Smooth muscle cell (in vitro differentiated cells): ENCODE results near the gene PI4K2A. TPM values are rescaled to one million over a fixed set of nuclear protein-coding genes. Genes with fewer than 3 reads are reported as not detected.

Source experiments
- DNase-seq: peaks from one replicate; lab custom pipeline; 2025; ENCODE audit not compliant: unreplicated experiment; lab: John Stamatoyannopoulos, UW
- H2AFZ ChIP-seq: fragments of 200-600 bp; sonication (generic); 2 replicates; pipeline ENCODE4 v1.6.0; 2016; ENCODE audit warnings: antibody characterized with exemption, low read depth, mild to moderate bottlenecking
- H3F3A ChIP-seq: fragments of 200-600 bp; sonication (generic); 2 replicates; pipeline ENCODE4 v1.6.0; 2017; ENCODE audit warnings: antibody characterized with exemption, low read depth
- H3K27ac ChIP-seq: fragments of 200-600 bp; sonication (generic); 2 replicates; pipeline ENCODE4 v1.5.1; 2016; ENCODE audit warnings: low read depth, mild to moderate bottlenecking
- H3K27me3 ChIP-seq: fragments of 200-600 bp; sonication (generic); 2 replicates; pipeline ENCODE4 v1.6.1; 2016; ENCODE audit warnings: low read depth, mild to moderate bottlenecking
- H3K36me3 ChIP-seq: fragments of 200-600 bp; sonication (generic); 2 replicates; pipeline ENCODE4 v1.5.1; 2016; ENCODE audit warnings: low read depth
- H3K4me1 ChIP-seq: fragments of 200-600 bp; sonication (generic); 2 replicates; pipeline ENCODE4 v1.5.1; 2016; ENCODE audit warnings: low read depth
- H3K4me2 ChIP-seq: fragments of 200-600 bp; sonication (generic); 2 replicates; pipeline ENCODE4 v1.6.0; 2016; ENCODE audit warnings: mild to moderate bottlenecking
- H3K4me3 ChIP-seq: fragments of 200-600 bp; sonication (generic); 2 replicates; pipeline ENCODE4 v1.5.1; 2016; ENCODE audit warnings: mild to moderate bottlenecking
- H3K79me2 ChIP-seq: fragments of 200-600 bp; sonication (generic); 2 replicates; pipeline ENCODE4 v1.6.0; 2016; ENCODE audit warnings: low read depth, mild to moderate bottlenecking
- H3K9ac ChIP-seq: fragments of 200-600 bp; sonication (generic); 2 replicates; pipeline ENCODE4 v1.6.0; 2016; ENCODE audit warnings: low read depth
- H3K9me3 ChIP-seq: fragments of 200-600 bp; sonication (generic); replicated peaks from 2 replicates; pipeline ENCODE4 v1.5.1; 2016; ENCODE audit warnings: low read depth
- H4K20me1 ChIP-seq: fragments of 200-600 bp; sonication (generic); 2 replicates; pipeline ENCODE4 v1.6.0; 2016; ENCODE audit warnings: low read depth
- WGBS: methylation state at CpG from one replicate; pipeline ENCODE4 v1.1.7; 2016; ENCODE audit warnings: low lambda C conversion rate; 5-methylcytosine and 5-hydroxymethylcytosine counted together
- polyA plus RNA-seq: library from polyadenylated mRNA; unstranded; fragments of >200 nt; fragmentation: Nextera tagmentation; extraction: Ambion mirVana; gene quantifications from 2 replicates; pipeline ENCODE4 v1.2.1, GENCODE V29; 2016
- total RNA-seq: library from RNA; depleted of rRNA; stranded (reverse); fragments of >200 nt; gene quantifications from 2 replicates; pipeline ENCODE4 v1.2.3, GENCODE V29; 2014
- TF ChIP-seq, protein P1 (sequence below): fragments of 200-600 bp; sonication (generic); IDR thresholded peaks from 2 replicates; pipeline ENCODE4 v1.5.1; 2017; ENCODE audit warnings: borderline replicate concordance, mild to moderate bottlenecking, antibody characterized with exemption; ENCODE audit not compliant: insufficient read depth, poor library complexity, severe bottlenecking

Gene PI4K2A
- 20.8 and 23.4 TPM in 2 replicates for total RNA-seq
- polyA plus RNA-seq, result 20.4 and 21.0 TPM in 2 replicates

DNA sequence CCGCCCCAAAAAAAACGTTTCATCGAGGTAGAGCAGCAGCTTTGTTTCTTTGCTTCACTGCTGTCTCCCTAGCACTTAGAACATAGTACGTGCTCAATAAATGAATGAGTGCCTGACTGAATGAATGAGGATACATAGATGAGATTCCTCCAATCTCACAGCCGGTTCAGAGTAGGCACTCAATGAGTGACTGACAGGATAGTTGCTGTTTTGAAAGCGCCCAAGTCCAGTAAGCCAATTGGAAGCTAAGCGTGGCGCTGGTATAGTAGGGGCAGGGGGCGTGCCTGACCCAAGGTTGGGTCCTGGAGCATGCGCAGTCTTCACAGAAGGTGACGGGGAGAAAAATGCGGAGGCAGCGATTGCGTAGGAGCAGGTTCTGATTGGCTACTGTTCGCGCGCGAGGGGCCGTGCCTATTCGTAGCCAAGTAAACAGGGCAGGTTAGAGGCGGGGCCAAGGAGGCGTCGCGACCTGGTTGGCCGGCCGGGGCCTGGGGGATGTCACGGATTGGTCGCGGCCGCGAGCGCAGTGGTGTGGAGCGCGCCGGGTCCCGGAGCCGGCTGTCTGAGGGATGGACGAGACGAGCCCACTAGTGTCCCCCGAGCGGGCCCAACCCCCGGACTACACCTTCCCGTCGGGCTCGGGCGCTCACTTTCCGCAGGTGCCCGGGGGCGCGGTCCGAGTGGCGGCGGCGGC, at the start of gene PI4K2A:
TSS of gene PI4K2A (plus strand) at position 498 of the 694 bp plus-strand sequence. CDS start at position 570, 72 bp downstream.
- Histone ChIP-seq H3K4me2 (peak within 1 kb of the TSS; percentile 99), H4K20me1 (peaks cover 19% of the 10 kb centered on the region), H3K4me3 (peak within 1 kb of the TSS; percentile 98), H3K27ac (peak within 1 kb of the TSS; percentile 87), H3K27me3 (no peaks in the 10 kb centered on the region), H3K36me3 (no peaks in the 10 kb centered on the region), H3K79me2 (peaks cover 42% of the 10 kb centered on the region), H3K4me1 (peaks cover 11% of the 10 kb centered on the region), H3K9ac (peak within 1 kb of the TSS; percentile 93), H3F3A (peaks cover 3% of the 10 kb centered on the region), H2AFZ (peak within 1 kb of the TSS; percentile 41), H3K9me3 (no peaks in the 10 kb centered on the region)
- 3% methylated on average over 52 of the region's 54 CpGs for WGBS
- DNase-seq, result peak; percentile 95
- TF ChIP-seq, protein P1, sequence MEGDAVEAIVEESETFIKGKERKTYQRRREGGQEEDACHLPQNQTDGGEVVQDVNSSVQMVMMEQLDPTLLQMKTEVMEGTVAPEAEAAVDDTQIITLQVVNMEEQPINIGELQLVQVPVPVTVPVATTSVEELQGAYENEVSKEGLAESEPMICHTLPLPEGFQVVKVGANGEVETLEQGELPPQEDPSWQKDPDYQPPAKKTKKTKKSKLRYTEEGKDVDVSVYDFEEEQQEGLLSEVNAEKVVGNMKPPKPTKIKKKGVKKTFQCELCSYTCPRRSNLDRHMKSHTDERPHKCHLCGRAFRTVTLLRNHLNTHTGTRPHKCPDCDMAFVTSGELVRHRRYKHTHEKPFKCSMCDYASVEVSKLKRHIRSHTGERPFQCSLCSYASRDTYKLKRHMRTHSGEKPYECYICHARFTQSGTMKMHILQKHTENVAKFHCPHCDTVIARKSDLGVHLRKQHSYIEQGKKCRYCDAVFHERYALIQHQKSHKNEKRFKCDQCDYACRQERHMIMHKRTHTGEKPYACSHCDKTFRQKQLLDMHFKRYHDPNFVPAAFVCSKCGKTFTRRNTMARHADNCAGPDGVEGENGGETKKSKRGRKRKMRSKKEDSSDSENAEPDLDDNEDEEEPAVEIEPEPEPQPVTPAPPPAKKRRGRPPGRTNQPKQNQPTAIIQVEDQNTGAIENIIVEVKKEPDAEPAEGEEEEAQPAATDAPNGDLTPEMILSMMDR, result no peak

DNA sequence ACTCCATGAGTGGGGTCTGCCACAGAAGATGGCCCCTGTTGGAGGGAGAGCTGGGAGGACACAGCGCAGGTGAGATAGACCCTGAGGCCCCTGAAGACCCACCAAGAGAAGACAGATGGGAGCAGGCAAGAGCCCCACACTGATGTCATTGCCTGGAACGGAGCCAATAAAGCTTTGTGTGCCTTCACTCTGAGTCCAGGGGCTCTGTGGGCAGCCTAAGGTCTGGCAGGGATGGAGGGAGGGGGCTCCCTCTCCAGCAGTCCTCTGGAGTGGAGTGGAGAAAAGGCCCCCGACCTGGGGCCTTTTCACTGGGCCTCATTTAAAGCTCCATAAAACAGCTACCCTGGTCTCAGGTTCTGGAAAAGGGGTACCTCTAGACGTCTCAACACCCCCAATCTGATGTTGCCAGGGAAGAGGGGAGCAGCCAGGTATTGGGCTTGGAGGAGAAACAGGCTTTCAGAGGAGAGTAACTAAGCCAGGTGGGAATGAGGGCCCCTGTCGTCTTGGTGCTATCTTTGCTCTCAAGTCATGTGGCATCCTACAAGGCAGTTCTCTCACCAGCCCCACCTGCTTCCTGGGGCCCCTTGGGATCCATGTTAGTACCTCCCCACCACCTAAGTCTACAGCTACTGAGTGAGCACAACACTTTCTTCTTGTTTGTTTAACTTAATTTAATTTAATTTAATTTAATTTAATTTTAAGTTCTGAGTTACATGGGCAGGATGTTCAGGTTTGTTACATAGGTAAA, 49.5 kb upstream of the PI4K2A start:
- H3K36me3 ChIP-seq, result no peaks in the 10 kb centered on the region
- no peak overlapping the region for H3K4me3 ChIP-seq
- 89% methylated on average over 5 of the region's 5 CpGs for WGBS
- no peak overlapping the region for H3K27ac ChIP-seq
- H3K4me1 ChIP-seq, result no peaks in the 10 kb centered on the region
- H3K79me2 ChIP-seq, result no peaks in the 10 kb centered on the region
- no peak for DNase-seq
- H3K9ac ChIP-seq, result no peak overlapping the region
- TF ChIP-seq, protein P1, result no peak
- H3K27me3 ChIP-seq, result no peaks in the 10 kb centered on the region
- no peaks in the 10 kb centered on the region for H4K20me1 ChIP-seq
- peaks cover 6% of the 10 kb centered on the region for H3F3A ChIP-seq
- no peaks in the 10 kb centered on the region for H3K9me3 ChIP-seq
- no peak overlapping the region for H3K4me2 ChIP-seq
- H2AFZ ChIP-seq, result no peak overlapping the region

DNA sequence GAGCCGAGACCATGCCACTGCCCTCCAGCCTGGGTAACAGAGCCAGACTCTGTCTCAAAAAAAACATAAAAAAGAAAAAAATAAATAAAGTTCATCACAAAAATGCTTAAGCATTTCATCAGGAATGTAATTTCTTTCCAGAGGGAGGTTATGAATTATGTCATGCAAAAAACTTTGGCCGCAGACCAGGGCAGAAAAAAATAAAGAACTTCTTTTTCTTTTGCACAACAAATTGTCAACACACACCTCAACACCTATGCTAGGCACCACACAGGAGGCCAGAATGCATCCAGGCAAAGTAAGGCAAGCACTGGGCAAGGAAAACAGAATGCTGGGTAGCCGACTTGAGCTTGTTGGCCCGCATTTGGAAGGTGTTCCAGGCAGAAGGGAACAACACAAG, 47.0 kb upstream of the PI4K2A start:
- no peaks in the 10 kb centered on the region for H3K9me3 ChIP-seq
- no peak for DNase-seq
- WGBS, result 92% methylated on average over 4 of the region's 4 CpGs

More for the DNA sequence above, 47.0 kb upstream of the PI4K2A start:
- no peaks in the 10 kb centered on the region for H4K20me1 ChIP-seq
- H3K4me3 ChIP-seq, result no peak overlapping the region
- H3K4me1 ChIP-seq, result no peaks in the 10 kb centered on the region
- H3K36me3 ChIP-seq, result no peaks in the 10 kb centered on the region
- H3K4me2 ChIP-seq, result no peak overlapping the region
- TF ChIP-seq, protein P1, result no peak
- H3K9ac ChIP-seq, result no peak overlapping the region
- no peaks in the 10 kb centered on the region for H3K79me2 ChIP-seq
- H2AFZ ChIP-seq, result no peak overlapping the region
- no peak overlapping the region for H3K27ac ChIP-seq
- H3F3A ChIP-seq, result peaks cover 6% of the 10 kb centered on the region
- no peaks in the 10 kb centered on the region for H3K27me3 ChIP-seq
